HL-60 (cell line): Measurements from ENCODE around the gene PCNX3.

Experiments used
- DNase-seq, 2 experiments: peaks; one replicate each; pipeline ENCODE4 v3.0.0-alpha.2; 2010 to 2020; ENCODE audit warnings: low read depth in 1 of 2, low spot score in 1 of 2
- H3K27ac ChIP-seq: fragments of 250-450 bp; sonication (Bioruptor Pico); replicated peaks from 2 replicates; pipeline ENCODE4 v1.5.1; 2020; ENCODE audit warnings: mild to moderate bottlenecking, moderate library complexity
- H3K27me3 ChIP-seq: fragments of 250-450 bp; sonication (Bioruptor Pico); 2 replicates; pipeline ENCODE4 v1.5.1; 2021; ENCODE audit warnings: mild to moderate bottlenecking, moderate library complexity; ENCODE audit not compliant: insufficient read depth, poor library complexity, severe bottlenecking
- H3K4me3 ChIP-seq: replicated peaks from 2 replicates; pipeline ENCODE4 v1.5.1; 2011; ENCODE audit warnings: mild to moderate bottlenecking, control low read depth, low read length; ENCODE audit not compliant: insufficient read depth
- GABPA ChIP-seq: IDR thresholded peaks from 2 replicates; pipeline ENCODE4 v1.6.1; 2012; ENCODE audit warnings: low read depth
- POLR2AphosphoS5 ChIP-seq: IDR thresholded peaks from 2 replicates; pipeline ENCODE4 v1.6.1; 2012; ENCODE audit warnings: low read depth
- SPI1 ChIP-seq: IDR thresholded peaks from 2 replicates; pipeline ENCODE4 v1.6.1; 2012; ENCODE audit warnings: low read depth, mild to moderate bottlenecking, borderline replicate concordance
- TF ChIP-seq, protein P1 (sequence below): IDR thresholded peaks from 2 replicates; pipeline ENCODE4 v1.6.1; 2012; ENCODE audit warnings: low read depth; ENCODE audit not compliant: insufficient replicate concordance
- TF ChIP-seq, protein P2 (sequence below): IDR thresholded peaks from one replicate; pipeline ENCODE4 v1.5.1; 2011; ENCODE audit warnings: low read length, control low read depth, inconsistent platforms; ENCODE audit not compliant: insufficient read depth

The PCNX3 gene

DNA sequence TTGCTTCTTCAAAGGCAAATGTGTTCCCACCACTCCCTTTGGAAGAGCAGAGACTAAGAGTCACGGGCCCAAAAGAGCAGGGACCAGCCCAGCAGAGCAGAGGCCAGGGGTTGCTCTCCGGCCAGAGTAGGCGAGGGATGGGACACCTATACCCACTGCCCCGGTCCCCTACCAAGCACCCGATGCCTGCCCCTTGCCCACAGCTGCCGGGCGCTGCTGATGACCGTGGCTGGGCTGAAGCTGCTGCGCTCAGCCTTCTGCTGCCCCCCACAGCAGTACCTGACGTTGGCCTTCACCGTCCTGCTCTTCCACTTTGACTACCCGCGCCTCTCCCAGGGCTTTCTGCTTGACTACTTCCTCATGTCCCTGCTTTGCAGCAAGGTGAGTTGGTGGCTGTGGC, 11.6 kb downstream of the PCNX3 start:
- TF ChIP-seq GABPA = no peak
- TF ChIP-seq, protein P1, sequence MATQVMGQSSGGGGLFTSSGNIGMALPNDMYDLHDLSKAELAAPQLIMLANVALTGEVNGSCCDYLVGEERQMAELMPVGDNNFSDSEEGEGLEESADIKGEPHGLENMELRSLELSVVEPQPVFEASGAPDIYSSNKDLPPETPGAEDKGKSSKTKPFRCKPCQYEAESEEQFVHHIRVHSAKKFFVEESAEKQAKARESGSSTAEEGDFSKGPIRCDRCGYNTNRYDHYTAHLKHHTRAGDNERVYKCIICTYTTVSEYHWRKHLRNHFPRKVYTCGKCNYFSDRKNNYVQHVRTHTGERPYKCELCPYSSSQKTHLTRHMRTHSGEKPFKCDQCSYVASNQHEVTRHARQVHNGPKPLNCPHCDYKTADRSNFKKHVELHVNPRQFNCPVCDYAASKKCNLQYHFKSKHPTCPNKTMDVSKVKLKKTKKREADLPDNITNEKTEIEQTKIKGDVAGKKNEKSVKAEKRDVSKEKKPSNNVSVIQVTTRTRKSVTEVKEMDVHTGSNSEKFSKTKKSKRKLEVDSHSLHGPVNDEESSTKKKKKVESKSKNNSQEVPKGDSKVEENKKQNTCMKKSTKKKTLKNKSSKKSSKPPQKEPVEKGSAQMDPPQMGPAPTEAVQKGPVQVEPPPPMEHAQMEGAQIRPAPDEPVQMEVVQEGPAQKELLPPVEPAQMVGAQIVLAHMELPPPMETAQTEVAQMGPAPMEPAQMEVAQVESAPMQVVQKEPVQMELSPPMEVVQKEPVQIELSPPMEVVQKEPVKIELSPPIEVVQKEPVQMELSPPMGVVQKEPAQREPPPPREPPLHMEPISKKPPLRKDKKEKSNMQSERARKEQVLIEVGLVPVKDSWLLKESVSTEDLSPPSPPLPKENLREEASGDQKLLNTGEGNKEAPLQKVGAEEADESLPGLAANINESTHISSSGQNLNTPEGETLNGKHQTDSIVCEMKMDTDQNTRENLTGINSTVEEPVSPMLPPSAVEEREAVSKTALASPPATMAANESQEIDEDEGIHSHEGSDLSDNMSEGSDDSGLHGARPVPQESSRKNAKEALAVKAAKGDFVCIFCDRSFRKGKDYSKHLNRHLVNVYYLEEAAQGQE = no peak
- Histone ChIP-seq H3K27me3 (no peaks in the 10 kb centered on the region), H3K4me3 (no peak overlapping the region), H3K27ac (no peak overlapping the region)
- no peak for DNase-seq

DNA sequence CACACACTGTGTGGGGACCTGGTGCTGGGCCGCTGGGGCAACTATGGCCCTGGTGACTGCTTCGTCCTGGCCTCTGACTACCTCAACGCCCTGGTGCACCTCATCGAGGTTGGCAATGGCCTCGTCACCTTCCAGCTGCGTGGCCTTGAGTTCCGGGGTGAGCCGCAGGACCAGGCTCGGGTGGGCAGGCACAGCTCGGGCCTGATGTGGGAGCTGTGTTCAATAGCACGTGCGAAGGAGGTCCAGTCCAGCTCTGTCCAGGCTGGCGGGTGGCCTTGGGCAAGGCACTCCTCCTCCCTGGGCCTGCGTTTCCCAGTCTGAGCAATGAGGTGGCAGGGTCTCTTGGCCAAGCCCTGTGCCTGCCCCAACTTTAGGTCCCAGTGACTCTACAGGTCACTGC, 14.0 kb downstream of the PCNX3 start:
- H3K27me3 ChIP-seq = no peaks in the 10 kb centered on the region
- DNase-seq = no peak
- no peak overlapping the region for H3K27ac ChIP-seq
- H3K4me3 ChIP-seq = no peak overlapping the region
- TF ChIP-seq POLR2AphosphoS5 (no peak), SPI1 (no peak), GABPA (no peak)
- TF ChIP-seq, protein P2, sequence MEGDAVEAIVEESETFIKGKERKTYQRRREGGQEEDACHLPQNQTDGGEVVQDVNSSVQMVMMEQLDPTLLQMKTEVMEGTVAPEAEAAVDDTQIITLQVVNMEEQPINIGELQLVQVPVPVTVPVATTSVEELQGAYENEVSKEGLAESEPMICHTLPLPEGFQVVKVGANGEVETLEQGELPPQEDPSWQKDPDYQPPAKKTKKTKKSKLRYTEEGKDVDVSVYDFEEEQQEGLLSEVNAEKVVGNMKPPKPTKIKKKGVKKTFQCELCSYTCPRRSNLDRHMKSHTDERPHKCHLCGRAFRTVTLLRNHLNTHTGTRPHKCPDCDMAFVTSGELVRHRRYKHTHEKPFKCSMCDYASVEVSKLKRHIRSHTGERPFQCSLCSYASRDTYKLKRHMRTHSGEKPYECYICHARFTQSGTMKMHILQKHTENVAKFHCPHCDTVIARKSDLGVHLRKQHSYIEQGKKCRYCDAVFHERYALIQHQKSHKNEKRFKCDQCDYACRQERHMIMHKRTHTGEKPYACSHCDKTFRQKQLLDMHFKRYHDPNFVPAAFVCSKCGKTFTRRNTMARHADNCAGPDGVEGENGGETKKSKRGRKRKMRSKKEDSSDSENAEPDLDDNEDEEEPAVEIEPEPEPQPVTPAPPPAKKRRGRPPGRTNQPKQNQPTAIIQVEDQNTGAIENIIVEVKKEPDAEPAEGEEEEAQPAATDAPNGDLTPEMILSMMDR = no peak
- TF ChIP-seq, protein P1 = no peak

DNA sequence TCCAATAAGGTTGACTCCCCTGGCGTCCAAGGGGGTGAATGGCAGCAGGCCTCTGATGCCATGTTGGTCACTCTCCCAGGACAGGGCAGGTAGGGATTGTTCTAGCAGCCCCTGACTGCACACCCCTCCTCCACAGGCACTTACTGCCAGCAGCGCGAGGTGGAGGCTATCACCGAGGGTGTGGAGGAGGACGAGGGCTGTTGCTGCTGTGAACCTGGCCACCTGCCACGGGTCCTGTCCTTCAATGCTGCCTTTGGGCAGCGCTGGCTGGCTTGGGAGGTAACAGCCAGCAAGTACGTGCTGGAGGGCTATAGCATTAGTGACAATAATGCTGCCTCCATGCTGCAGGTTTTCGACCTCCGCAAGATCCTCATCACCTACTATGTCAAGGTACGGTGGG, 14.6 kb downstream of the PCNX3 start:
- Histone ChIP-seq H3K27ac (no peak overlapping the region), H3K4me3 (no peak overlapping the region), H3K27me3 (no peaks in the 10 kb centered on the region)
- no peak for TF ChIP-seq SPI1
- TF ChIP-seq, protein P2 = no peak
- TF ChIP-seq, protein P1 = no peak
- TF ChIP-seq GABPA = no peak
- no peak for TF ChIP-seq POLR2AphosphoS5
- no peak for DNase-seq
